Measurements from ENCODE around the gene PDP2.

DNA sequence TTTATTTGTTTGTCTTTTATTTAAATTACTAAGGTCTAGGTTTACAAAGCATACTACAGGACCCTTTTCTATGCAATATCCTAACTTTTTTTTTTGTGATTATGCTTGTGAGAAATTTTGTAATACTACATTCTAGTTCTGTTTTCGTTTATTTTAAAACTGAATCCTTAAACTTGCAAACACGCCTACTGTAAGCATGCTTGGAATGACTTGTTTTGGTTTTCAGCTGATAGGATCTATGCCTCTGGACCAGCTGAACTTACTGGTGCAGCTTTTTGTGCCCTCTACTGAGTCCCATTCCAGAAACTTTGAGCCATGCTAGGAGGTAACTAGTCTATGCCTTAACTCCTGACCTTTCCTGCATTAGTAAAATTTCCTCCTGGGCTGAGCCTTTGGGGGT is 6.0 kb downstream of the PDP2 start:
- no peak for TF ChIP-seq TAF1 (IDR thresholded peaks at IDR 0.05; ENCODE audit: borderline replicate concordance, low read depth, low read length)
- TF ChIP-seq POLR2AphosphoS5 (IDR thresholded peaks at IDR 0.05; ENCODE audit: low read depth, low read length) = no peak
